ENCODE measurements around the gene ZCCHC9. TPM values are rescaled to one million over a fixed set of nuclear protein-coding genes. Genes with fewer than 3 reads are reported as not detected.

Gene ZCCHC9
- polyA plus RNA-seq, 1 donor (not counting 4 experiments of a cell fraction or from before 2014, with no cell fraction given) = 24.1 TPM

DNA sequence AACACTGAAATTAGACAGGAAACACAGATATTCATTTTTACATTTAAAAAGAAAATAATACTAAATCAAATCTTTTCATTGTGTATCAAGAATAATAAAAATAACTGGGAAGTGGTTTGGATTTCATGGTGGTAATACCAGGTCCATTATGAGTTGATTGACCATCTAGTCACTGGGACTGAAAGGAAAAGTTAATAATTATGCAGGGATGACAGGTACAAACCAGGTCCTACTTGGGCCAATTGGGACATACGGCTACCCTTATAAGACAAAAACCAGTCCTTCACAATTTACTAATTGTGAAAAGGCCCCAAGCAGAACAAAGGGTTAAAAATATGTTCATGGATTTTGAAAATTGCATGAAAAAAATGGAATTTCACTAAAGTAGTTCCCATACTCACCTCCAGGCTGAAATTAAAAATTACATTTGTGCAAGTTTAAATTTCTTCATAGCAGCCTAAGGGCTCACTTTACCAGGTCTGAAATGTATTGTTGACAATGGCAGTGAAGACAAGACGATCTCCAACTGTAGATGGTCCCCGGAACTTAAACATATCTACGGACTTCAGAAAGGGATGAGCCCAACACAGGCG, 44.1 kb downstream of the ZCCHC9 start:
- Histone ChIP-seq H3K4me2 (ENCODE audit: control insufficient read depth, extremely low read depth, insufficient read depth, low read depth, low read length) (no peak overlapping the region), H3K9me3 (ENCODE audit: control insufficient read depth, low read depth, low read length) (no peaks in the 10 kb centered on the region), H3K9ac (ENCODE audit: control insufficient read depth, extremely low read depth, insufficient read depth, low read length) (no peak overlapping the region), H4K20me1 (ENCODE audit: control insufficient read depth, extremely low read depth, insufficient read depth, low read length) (no peaks in the 10 kb centered on the region), H3K27me3 (ENCODE audit: control insufficient read depth, extremely low read depth, insufficient read depth, low read length) (no peaks in the 10 kb centered on the region), H3K9me1 (ENCODE audit: control insufficient read depth, extremely low read depth, insufficient read depth, low read length) (no peaks in the 10 kb centered on the region), H3K36me3 (ENCODE audit: control insufficient read depth in 2 of 2, extremely low read depth in 1 of 2, insufficient read depth in 2 of 2, low read length in 2 of 2) (no peaks in the 10 kb centered on the region), H3K27ac (ENCODE audit: control insufficient read depth, insufficient read depth, low read length) (no peak overlapping the region), H3K4me1 (ENCODE audit: control insufficient read depth, extremely low read depth, insufficient read depth, low read length) (no peaks in the 10 kb centered on the region), H3K4me3 (ENCODE audit: control insufficient read depth in 2 of 3, extremely low read depth in 1 of 3, insufficient read depth in 2 of 3, low read depth in 1 of 3, low read length in 3 of 3) (no peak overlapping the region), H3K79me2 (ENCODE audit: control insufficient read depth, insufficient read depth, low read length) (no peaks in the 10 kb centered on the region), H2AFZ (ENCODE audit: control insufficient read depth, low read length) (no peak overlapping the region)
- no peak for TF ChIP-seq CTCF (optimal IDR thresholded peaks at IDR 0.05 in 1 of 3, IDR thresholded peaks at IDR 0.05 in 1 of 3, conservative IDR thresholded peaks at IDR 0.05 in 1 of 3; ENCODE audit: extremely low read depth in 1 of 3, insufficient read depth in 2 of 3, low read length in 3 of 3)
- no peak for TF ChIP-seq EZH2 (IDR thresholded peaks at IDR 0.05; ENCODE audit: low read length)
- no peak for DNase-seq (ENCODE audit: low read depth, low spot score)
- dilution Hi-C loops (cut with MboI; ENCODE audit: extremely low pct_ligation_motif_present, low sequenced_read_pairs) = no loop called here
- FAIRE-seq = no peak

DNA sequence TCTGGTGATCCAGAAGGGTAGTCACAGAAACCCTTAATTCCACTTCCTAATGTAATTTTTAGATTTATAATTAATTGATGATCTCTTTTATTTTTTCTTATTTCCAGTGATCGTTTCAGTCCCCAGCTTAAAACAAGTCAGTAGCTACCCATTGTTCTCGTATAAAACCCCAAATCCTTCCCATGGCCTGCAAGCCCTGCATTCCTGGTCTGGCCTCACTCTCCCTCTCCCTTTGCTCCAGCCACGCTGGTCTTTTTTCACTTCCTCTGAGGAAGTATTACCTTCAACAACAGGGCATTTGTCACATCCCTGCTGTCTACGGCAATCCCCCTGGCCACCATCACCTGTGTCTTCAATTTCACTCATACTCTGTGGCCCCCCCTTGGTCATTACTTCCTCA, 47.8 kb downstream of the ZCCHC9 start:
- Histone ChIP-seq H3K9me1 (ENCODE audit: control insufficient read depth, extremely low read depth, insufficient read depth, low read length) (no peaks in the 10 kb centered on the region), H3K36me3 (ENCODE audit: control insufficient read depth in 2 of 2, extremely low read depth in 1 of 2, insufficient read depth in 2 of 2, low read length in 2 of 2) (no peaks in the 10 kb centered on the region), H3K4me2 (ENCODE audit: control insufficient read depth, extremely low read depth, insufficient read depth, low read depth, low read length) (no peak overlapping the region), H3K4me3 (ENCODE audit: control insufficient read depth in 2 of 3, extremely low read depth in 1 of 3, insufficient read depth in 2 of 3, low read depth in 1 of 3, low read length in 3 of 3) (no peak overlapping the region), H3K27me3 (ENCODE audit: control insufficient read depth, extremely low read depth, insufficient read depth, low read length) (no peaks in the 10 kb centered on the region), H2AFZ (ENCODE audit: control insufficient read depth, low read length) (no peak overlapping the region), H3K27ac (ENCODE audit: control insufficient read depth, insufficient read depth, low read length) (no peak overlapping the region), H3K9ac (ENCODE audit: control insufficient read depth, extremely low read depth, insufficient read depth, low read length) (no peak overlapping the region), H3K9me3 (ENCODE audit: control insufficient read depth, low read depth, low read length) (no peaks in the 10 kb centered on the region), H4K20me1 (ENCODE audit: control insufficient read depth, extremely low read depth, insufficient read depth, low read length) (no peaks in the 10 kb centered on the region), H3K4me1 (ENCODE audit: control insufficient read depth, extremely low read depth, insufficient read depth, low read length) (no peaks in the 10 kb centered on the region), H3K79me2 (ENCODE audit: control insufficient read depth, insufficient read depth, low read length) (no peaks in the 10 kb centered on the region)
- no peak for TF ChIP-seq EZH2 (IDR thresholded peaks at IDR 0.05; ENCODE audit: low read length)
- TF ChIP-seq CTCF (optimal IDR thresholded peaks at IDR 0.05 in 1 of 3, IDR thresholded peaks at IDR 0.05 in 1 of 3, conservative IDR thresholded peaks at IDR 0.05 in 1 of 3; ENCODE audit: extremely low read depth in 1 of 3, insufficient read depth in 2 of 3, low read length in 3 of 3) = no peak
- dilution Hi-C loops (cut with MboI; ENCODE audit: extremely low pct_ligation_motif_present, low sequenced_read_pairs) = no loop called here
- DNase-seq (ENCODE audit: low read depth, low spot score) (no peak), FAIRE-seq (no peak)
